ENCODE results near the gene TRPV3. TPM values are rescaled to one million over a fixed set of nuclear protein-coding genes. Genes with fewer than 3 reads are reported as not detected.
A peak's percentile ranks its signal among the peaks of the same experiment; 100 is the strongest.

The TRPV3 gene
- total and polyA plus RNA-seq, 2 donors, result 0.80 to 5.1 TPM

- no peak for DNase-seq (ENCODE audit: extremely low spot score)
- H3K4me1 ChIP-seq (ENCODE audit: insufficient read depth), result no peaks in the 10 kb centered on the region
- WGBS, result 88% methylated on average over 23 of the region's 23 CpGs
- no peaks in the 10 kb centered on the region for H3K36me3 ChIP-seq (ENCODE audit: insufficient read depth)
- peak overlapping the region; percentile 42 for H3K27ac ChIP-seq (ENCODE audit: low read depth)
- H3K4me3 ChIP-seq (ENCODE audit: low read depth, low read length), result no peak overlapping the region
Measured at GRCh38 chr17:3513305-3514035, 44.1 kb downstream of the TRPV3 start.

GRCh38 chr17:3512505-3513171 is 45.0 kb downstream of the TRPV3 start:
- Histone ChIP-seq H3K36me3 (ENCODE audit: insufficient read depth) (no peaks in the 10 kb centered on the region), H3K4me3 (ENCODE audit: low read depth, low read length) (no peak overlapping the region), H3K4me1 (ENCODE audit: insufficient read depth) (no peaks in the 10 kb centered on the region), H3K27ac (ENCODE audit: low read depth) (no peak overlapping the region)
- DNase-seq (ENCODE audit: extremely low spot score), result no peak
- WGBS, result 41% methylated on average over 20 of the region's 20 CpGs

DNA sequence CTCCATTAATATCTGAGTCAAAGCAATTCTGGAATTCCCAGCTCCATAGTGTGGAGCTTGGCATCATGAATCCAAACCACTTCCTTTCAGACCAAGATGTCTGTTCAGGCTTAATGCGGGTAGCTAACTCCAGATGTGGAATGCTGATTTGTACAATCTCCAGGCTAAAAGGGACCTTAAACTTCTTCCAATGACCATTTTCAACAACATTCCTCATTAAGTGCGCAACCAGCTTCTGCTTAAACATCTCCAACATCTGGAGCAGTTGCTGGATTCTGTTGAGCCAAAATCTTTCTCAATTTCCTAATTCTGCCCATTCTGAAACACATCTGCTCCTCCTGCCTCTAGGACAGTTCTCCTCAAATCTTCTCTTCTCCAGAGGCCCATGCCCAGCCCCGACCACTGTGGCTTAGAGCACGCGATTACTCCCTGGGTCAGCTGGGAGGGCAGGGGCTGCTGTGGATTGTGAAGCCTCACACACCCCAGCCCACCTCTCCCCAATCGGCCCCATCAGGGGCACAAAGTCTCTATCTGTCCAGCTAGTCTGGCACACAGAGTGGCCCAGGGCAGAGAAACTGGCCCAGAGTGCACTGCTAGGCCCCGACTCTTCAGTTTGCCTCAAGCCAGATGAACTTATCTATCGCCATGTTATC is 45.6 kb downstream of the TRPV3 start:
- DNase-seq (ENCODE audit: extremely low spot score), result no peak
- H3K27ac ChIP-seq (ENCODE audit: low read depth), result no peak overlapping the region
- H3K36me3 ChIP-seq (ENCODE audit: insufficient read depth), result no peaks in the 10 kb centered on the region
- H3K4me3 ChIP-seq (ENCODE audit: low read depth, low read length), result no peak overlapping the region
- 65% methylated on average over 8 of the region's 8 CpGs for WGBS
- H3K4me1 ChIP-seq (ENCODE audit: insufficient read depth), result no peaks in the 10 kb centered on the region

- no peak overlapping the region for H3K27ac ChIP-seq (ENCODE audit: low read depth)
- DNase-seq (ENCODE audit: extremely low spot score), result no peak
- H3K36me3 ChIP-seq (ENCODE audit: insufficient read depth), result no peaks in the 10 kb centered on the region
- no peaks in the 10 kb centered on the region for H3K4me1 ChIP-seq (ENCODE audit: insufficient read depth)
- H3K4me3 ChIP-seq (ENCODE audit: low read depth, low read length), result no peak overlapping the region
- 67% methylated on average over 7 of the region's 7 CpGs for WGBS
Measured at GRCh38 chr17:3510090-3510489, 47.5 kb downstream of the TRPV3 start.

DNA sequence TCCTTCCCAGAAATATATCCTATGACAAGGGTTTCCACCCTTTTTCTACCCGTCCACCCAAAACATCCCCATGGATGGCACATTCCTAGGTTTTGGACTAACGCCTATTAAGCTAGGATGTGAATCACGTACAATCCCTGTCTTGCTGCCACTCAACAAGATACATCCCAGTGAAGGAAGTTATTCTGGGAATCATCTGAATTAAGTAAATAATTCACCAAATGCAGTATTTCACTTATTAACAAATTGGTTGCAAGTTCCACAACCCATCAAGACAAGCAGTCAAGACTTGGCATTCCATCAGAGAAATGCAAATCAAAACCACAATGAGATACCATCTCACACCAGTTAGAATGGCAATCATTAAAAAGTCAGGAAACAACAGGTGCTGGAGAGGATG is 49.7 kb downstream of the TRPV3 start:
- Histone ChIP-seq H3K4me1 (ENCODE audit: insufficient read depth) (no peaks in the 10 kb centered on the region), H3K4me3 (ENCODE audit: low read depth, low read length) (no peak overlapping the region), H3K36me3 (ENCODE audit: insufficient read depth) (no peaks in the 10 kb centered on the region), H3K27ac (ENCODE audit: low read depth) (no peak overlapping the region)
- DNase-seq (ENCODE audit: extremely low spot score), result no peak
- WGBS, result 83% methylated on average over 3 of the region's 3 CpGs

DNA sequence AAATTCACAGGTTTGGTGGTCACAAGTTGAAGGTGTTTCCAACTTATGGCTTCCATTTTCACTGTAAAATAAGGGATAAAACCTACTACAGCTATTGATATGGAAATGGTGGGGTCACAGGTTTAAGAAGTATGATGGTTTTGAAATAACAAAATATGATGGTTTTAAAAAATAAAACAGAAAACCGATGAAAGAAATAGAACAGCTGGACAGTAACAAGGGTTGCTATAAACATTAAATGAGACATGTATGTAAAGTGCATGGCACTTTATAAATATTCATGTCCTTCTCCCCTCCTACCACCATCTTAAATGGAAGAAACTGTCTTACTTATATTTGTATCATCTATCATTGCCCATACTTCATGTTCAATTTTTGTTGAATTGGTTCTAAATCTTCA is 50.5 kb downstream of the TRPV3 start:
- 30% methylated on average over 1 of the region's 1 CpG for WGBS
- Histone ChIP-seq H3K4me1 (ENCODE audit: insufficient read depth) (no peaks in the 10 kb centered on the region), H3K27ac (ENCODE audit: low read depth) (no peak overlapping the region), H3K36me3 (ENCODE audit: insufficient read depth) (no peaks in the 10 kb centered on the region), H3K4me3 (ENCODE audit: low read depth, low read length) (no peak overlapping the region)
- no peak for DNase-seq (ENCODE audit: extremely low spot score)

DNA sequence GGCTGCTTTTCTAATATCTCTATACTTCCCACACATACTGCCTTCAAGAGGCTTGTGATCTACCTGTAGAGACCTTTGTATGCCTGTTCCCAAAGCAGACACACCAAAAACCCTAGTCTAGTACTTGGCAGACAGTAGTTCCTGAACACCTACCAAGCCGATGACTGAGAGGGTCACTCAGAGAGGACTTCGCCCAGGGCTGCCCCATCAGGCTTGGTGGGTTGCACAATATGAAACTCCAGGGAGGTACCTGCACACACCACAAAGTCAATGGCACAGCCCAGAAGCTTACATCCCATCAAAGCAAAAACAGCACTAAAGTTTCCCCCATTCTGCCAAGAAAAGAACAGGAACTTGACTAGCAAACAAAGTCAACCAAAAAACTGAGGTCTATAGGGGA is 51.6 kb downstream of the TRPV3 start:
- H3K36me3 ChIP-seq (ENCODE audit: insufficient read depth), result no peaks in the 10 kb centered on the region
- no peak for DNase-seq (ENCODE audit: extremely low spot score)
- WGBS, result 91% methylated on average over 2 of the region's 2 CpGs
- H3K4me1 ChIP-seq (ENCODE audit: insufficient read depth), result no peaks in the 10 kb centered on the region
- H3K27ac ChIP-seq (ENCODE audit: low read depth), result no peak overlapping the region
- no peak overlapping the region for H3K4me3 ChIP-seq (ENCODE audit: low read depth, low read length)

DNA sequence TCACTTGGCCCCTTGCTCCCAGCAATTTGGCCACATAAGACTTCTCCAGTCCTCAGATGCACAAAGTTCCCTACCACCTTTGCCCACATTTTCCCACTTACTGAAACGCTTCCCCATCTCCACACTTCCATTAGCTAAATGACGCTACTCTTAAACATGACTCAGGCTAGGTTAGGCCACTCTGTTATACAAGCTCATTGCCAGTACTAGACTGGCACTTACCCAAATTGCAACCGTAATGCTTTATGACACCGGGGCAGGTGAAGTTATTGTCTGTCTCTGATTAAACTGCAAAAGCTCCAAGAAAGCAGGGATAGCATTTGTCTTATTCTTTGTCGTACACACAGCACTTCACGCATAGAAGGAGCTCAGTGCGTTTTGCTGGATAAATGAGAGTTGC is 52.6 kb downstream of the TRPV3 start:
- Histone ChIP-seq H3K4me3 (ENCODE audit: low read depth, low read length) (no peak overlapping the region), H3K36me3 (ENCODE audit: insufficient read depth) (no peaks in the 10 kb centered on the region), H3K27ac (ENCODE audit: low read depth) (no peak overlapping the region), H3K4me1 (ENCODE audit: insufficient read depth) (no peaks in the 10 kb centered on the region)
- DNase-seq (ENCODE audit: extremely low spot score), result no peak
- WGBS, result 85% methylated on average over 7 of the region's 7 CpGs

DNA sequence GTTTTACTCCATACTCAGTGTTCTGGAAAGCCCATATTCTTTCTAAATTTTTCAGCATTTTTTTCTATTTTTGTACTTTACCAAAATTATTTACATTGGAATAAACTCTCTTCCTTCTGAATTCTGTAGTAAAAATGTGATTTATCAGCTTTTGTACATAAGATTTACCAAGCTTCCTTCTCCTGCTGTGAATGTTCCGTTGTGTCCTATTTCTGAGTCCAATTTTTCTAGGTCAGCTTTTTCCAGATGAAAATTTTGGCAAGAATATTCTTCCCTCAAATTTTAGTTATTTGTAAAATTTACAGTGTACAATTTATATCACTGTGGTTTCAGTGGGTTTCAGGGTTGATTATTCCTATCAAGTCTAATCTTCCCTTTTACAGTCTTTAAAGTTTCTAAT is 54.3 kb downstream of the TRPV3 start:
- DNase-seq (ENCODE audit: extremely low spot score), result no peak
- Histone ChIP-seq H3K27ac (ENCODE audit: low read depth) (no peak overlapping the region), H3K4me1 (ENCODE audit: insufficient read depth) (no peaks in the 10 kb centered on the region), H3K4me3 (ENCODE audit: low read depth, low read length) (no peak overlapping the region), H3K36me3 (ENCODE audit: insufficient read depth) (no peaks in the 10 kb centered on the region)
- WGBS, result 34% methylated on average over 1 of the region's 1 CpG

DNA sequence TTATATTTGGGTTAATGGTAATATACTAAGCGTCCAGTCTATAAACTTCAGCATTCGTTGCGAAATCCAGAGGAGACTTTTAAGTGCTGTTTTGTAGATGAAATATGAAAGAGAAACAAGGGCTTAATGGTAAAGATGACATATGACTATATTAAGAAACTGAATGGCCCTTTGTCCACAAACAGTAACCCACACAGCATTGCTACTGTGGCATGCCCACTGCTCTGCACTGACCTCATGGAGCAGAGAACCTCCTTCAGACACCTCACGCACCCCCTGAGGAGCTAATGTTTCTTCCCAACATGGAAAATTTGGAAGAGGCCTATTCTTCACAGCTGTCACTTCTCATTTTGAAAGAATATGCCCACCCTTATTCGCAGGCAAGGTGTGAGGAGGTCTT is 55.1 kb downstream of the TRPV3 start:
- no peak overlapping the region for H3K27ac ChIP-seq (ENCODE audit: low read depth)
- WGBS, result 60% methylated on average over 5 of the region's 5 CpGs
- no peaks in the 10 kb centered on the region for H3K36me3 ChIP-seq (ENCODE audit: insufficient read depth)
- no peaks in the 10 kb centered on the region for H3K4me1 ChIP-seq (ENCODE audit: insufficient read depth)
- H3K4me3 ChIP-seq (ENCODE audit: low read depth, low read length), result no peak overlapping the region
- DNase-seq (ENCODE audit: extremely low spot score), result no peak

DNA sequence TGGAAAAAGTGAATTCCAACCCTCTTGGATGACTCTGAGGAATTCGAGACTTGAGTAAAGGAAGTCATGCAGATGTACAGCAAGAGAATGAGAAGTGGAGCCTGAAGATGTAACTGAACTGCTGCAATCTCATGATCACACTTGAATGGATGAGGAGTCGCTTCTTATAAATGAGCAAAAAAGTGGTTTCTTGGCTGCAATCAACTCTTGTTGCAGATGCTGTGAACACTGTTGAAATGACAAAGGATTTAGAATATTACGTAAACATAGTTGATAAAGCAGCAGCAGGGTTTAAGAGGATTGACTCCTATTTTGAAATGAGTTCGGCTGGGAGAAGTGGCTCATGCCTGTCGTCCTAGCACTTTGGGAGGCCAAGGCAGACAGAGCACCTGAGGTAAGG is 56.3 kb downstream of the TRPV3 start:
- no peak for DNase-seq (ENCODE audit: extremely low spot score)
- 46% methylated on average over 5 of the region's 5 CpGs for WGBS
- Histone ChIP-seq H3K4me3 (ENCODE audit: low read depth, low read length) (no peak overlapping the region), H3K4me1 (ENCODE audit: insufficient read depth) (no peaks in the 10 kb centered on the region), H3K36me3 (ENCODE audit: insufficient read depth) (no peaks in the 10 kb centered on the region), H3K27ac (ENCODE audit: low read depth) (no peak overlapping the region)

- H3K4me3 ChIP-seq (ENCODE audit: low read depth, low read length), result no peak overlapping the region
- no peaks in the 10 kb centered on the region for H3K36me3 ChIP-seq (ENCODE audit: insufficient read depth)
- no peak for DNase-seq (ENCODE audit: extremely low spot score)
- H3K27ac ChIP-seq (ENCODE audit: low read depth), result no peak overlapping the region
- H3K4me1 ChIP-seq (ENCODE audit: insufficient read depth), result no peaks in the 10 kb centered on the region
- 78% methylated on average over 7 of the region's 7 CpGs for WGBS
Measured at GRCh38 chr17:3497101-3497500, 60.5 kb downstream of the TRPV3 start.

DNA sequence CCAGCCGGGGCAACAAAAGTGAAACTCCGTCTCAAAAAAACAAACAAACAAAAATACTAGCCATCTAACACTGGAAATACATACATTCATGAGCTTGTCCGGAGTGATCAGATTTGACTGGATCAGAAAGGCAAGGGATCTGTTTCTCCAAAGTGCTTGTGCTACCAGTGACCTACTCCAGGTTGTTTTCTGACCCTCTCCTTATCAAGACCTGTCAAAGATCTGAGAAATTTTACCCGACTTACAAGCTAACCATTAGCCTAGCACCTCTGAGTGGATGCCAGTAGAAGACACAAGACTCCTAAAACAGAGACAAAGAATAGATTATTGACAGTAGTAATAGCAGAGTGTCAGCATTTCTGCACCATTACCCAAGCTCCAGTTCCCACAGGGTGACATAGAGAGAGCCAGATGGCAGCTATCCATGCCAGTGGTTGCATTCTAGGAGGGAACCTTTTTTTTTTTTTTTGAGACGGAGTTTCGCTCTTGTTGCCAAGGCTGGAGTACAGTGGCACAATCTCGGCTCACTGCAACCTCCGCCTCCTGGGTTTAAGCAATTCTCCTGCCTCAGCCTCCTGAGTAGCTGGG is 72.0 kb downstream of the TRPV3 start:
- Histone ChIP-seq H3K27ac (ENCODE audit: low read depth) (no peak overlapping the region), H3K4me3 (ENCODE audit: low read depth, low read length) (no peak overlapping the region), H3K36me3 (ENCODE audit: insufficient read depth) (no peaks in the 10 kb centered on the region), H3K4me1 (ENCODE audit: insufficient read depth) (no peaks in the 10 kb centered on the region)
- 90% methylated on average over 8 of the region's 8 CpGs for WGBS
- DNase-seq (ENCODE audit: extremely low spot score), result no peak

DNA sequence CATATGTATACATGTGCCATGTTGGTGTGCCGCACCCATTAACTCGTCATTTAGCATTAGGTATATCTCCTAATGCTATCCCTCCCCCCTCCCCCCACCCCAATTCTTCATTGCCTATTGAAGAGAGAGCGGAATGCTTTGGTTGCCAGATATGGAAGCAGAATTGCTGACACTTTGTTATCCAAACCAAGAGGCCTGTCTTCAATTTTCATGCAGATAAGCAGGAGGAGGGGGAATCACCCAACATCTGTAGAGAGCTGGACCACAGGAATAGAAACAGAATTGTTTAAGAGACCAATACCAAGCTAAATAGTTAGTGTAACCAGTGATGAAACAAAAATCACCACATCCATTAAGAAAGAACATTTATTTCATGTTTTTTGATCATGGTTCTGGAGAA is 74.8 kb downstream of the TRPV3 start:
- Histone ChIP-seq H3K27ac (ENCODE audit: low read depth) (no peak overlapping the region), H3K36me3 (ENCODE audit: insufficient read depth) (no peaks in the 10 kb centered on the region), H3K4me3 (ENCODE audit: low read depth, low read length) (no peak overlapping the region), H3K4me1 (ENCODE audit: insufficient read depth) (no peaks in the 10 kb centered on the region)
- WGBS, result 64% methylated on average over 3 of the region's 3 CpGs
- no peak for DNase-seq (ENCODE audit: extremely low spot score)

All from urinary bladder (tissue), 4 donors.